Measurements from ENCODE around the gene TMTC2. TPM values are rescaled to one million over a fixed set of nuclear protein-coding genes. Genes with fewer than 3 reads are reported as not detected.

TMTC2 gene
- total and polyA plus RNA-seq, 2 experiments from 2014 or later, result 0.36 to 5.6 TPM

- Histone ChIP-seq H3K4me2 (ENCODE audit: unreplicated experiment) (no peak overlapping the region), H3K9ac (no peak overlapping the region), H3K27ac (no peak overlapping the region), H3K79me2 (ENCODE audit: insufficient read depth) (no peaks in the 10 kb centered on the region), H3K27me3 (replicated peaks; ENCODE audit: insufficient read depth) (no peaks in the 10 kb centered on the region), H3K4me1 (ENCODE audit: insufficient read depth) (no peaks in the 10 kb centered on the region), H4K20me1 (ENCODE audit: insufficient read depth) (no peaks in the 10 kb centered on the region), H3F3A (ENCODE audit: insufficient read depth) (no peaks in the 10 kb centered on the region), H3K9me3 (ENCODE audit: low read depth) (no peaks in the 10 kb centered on the region), H3K4me3 (no peak overlapping the region), H3K9me2 (ENCODE audit: insufficient read depth) (no peaks in the 10 kb centered on the region), H2AFZ (no peak overlapping the region), H3K36me3 (ENCODE audit: low read depth) (no peaks in the 10 kb centered on the region)
- TF ChIP-seq EZH2phosphoT487 (IDR thresholded peaks at IDR 0.05; ENCODE audit: insufficient read depth, low read depth), result no peak
- no peak for TF ChIP-seq EZH2 (IDR thresholded peaks at IDR 0.05; ENCODE audit: insufficient read depth, poor library complexity, severe bottlenecking)
- in situ Hi-C loops (cut with MboI), result no loop called here
- no peak for DNase-seq
Observed at GRCh38 chr12:82873309-82873708, 186.6 kb downstream of the TMTC2 start.

- no peaks in the 10 kb centered on the region for H3K36me3 ChIP-seq (ENCODE audit: low read depth)
- H4K20me1 ChIP-seq (ENCODE audit: insufficient read depth), result no peaks in the 10 kb centered on the region
- no peaks in the 10 kb centered on the region for H3F3A ChIP-seq (ENCODE audit: insufficient read depth)
- H2AFZ ChIP-seq, result no peak overlapping the region
- H3K4me2 ChIP-seq (ENCODE audit: unreplicated experiment), result no peak overlapping the region
- no peaks in the 10 kb centered on the region for H3K79me2 ChIP-seq (ENCODE audit: insufficient read depth)
- no peak for TF ChIP-seq EZH2phosphoT487 (IDR thresholded peaks at IDR 0.05; ENCODE audit: insufficient read depth, low read depth)
- TF ChIP-seq EZH2 (IDR thresholded peaks at IDR 0.05; ENCODE audit: insufficient read depth, poor library complexity, severe bottlenecking), result no peak
- H3K9ac ChIP-seq, result no peak overlapping the region
- no peak overlapping the region for H3K4me3 ChIP-seq
- no peaks in the 10 kb centered on the region for H3K9me3 ChIP-seq (ENCODE audit: low read depth)
- no peaks in the 10 kb centered on the region for H3K27me3 ChIP-seq (replicated peaks; ENCODE audit: insufficient read depth)
- in situ Hi-C loops (cut with MboI), result no loop called here
- no peak for DNase-seq
- H3K4me1 ChIP-seq (ENCODE audit: insufficient read depth), result no peaks in the 10 kb centered on the region
- H3K27ac ChIP-seq, result no peak overlapping the region
- H3K9me2 ChIP-seq (ENCODE audit: insufficient read depth), result no peaks in the 10 kb centered on the region
- WGBS, 2 experiments (ENCODE audit: low coverage in 1 of 2, low lambda C conversion rate in 2 of 2, missing lambda C conversion rate in 2 of 2), result 88 to 89% methylated on average over 3 of the region's 3 CpGs
Observed at GRCh38 chr12:82873951-82874350, 187.2 kb downstream of the TMTC2 start.

GRCh38 chr12:82874945-82875344 lies 188.2 kb downstream of the TMTC2 start:
- no peaks in the 10 kb centered on the region for H3K4me1 ChIP-seq (ENCODE audit: insufficient read depth)
- no peaks in the 10 kb centered on the region for H3K79me2 ChIP-seq (ENCODE audit: insufficient read depth)
- H3K9ac ChIP-seq, result no peak overlapping the region
- no peaks in the 10 kb centered on the region for H3K36me3 ChIP-seq (ENCODE audit: low read depth)
- 51 to 58% methylated on average over 1 of the region's 1 CpG for WGBS, 2 experiments (ENCODE audit: low coverage in 1 of 2, low lambda C conversion rate in 2 of 2, missing lambda C conversion rate in 2 of 2)
- H3K4me2 ChIP-seq (ENCODE audit: unreplicated experiment), result no peak overlapping the region
- peak; percentile 68 for DNase-seq
- no peaks in the 10 kb centered on the region for H3K9me3 ChIP-seq (ENCODE audit: low read depth)
- in situ Hi-C loops (cut with MboI), result no loop called here
- no peak overlapping the region for H2AFZ ChIP-seq
- TF ChIP-seq EZH2 (IDR thresholded peaks at IDR 0.05; ENCODE audit: insufficient read depth, poor library complexity, severe bottlenecking), result no peak
- no peak for TF ChIP-seq EZH2phosphoT487 (IDR thresholded peaks at IDR 0.05; ENCODE audit: insufficient read depth, low read depth)
- H4K20me1 ChIP-seq (ENCODE audit: insufficient read depth), result no peaks in the 10 kb centered on the region
- H3K27ac ChIP-seq, result no peak overlapping the region
- no peaks in the 10 kb centered on the region for H3F3A ChIP-seq (ENCODE audit: insufficient read depth)
- H3K4me3 ChIP-seq, result no peak overlapping the region
- H3K9me2 ChIP-seq (ENCODE audit: insufficient read depth), result no peaks in the 10 kb centered on the region
- no peaks in the 10 kb centered on the region for H3K27me3 ChIP-seq (replicated peaks; ENCODE audit: insufficient read depth)

- H3K9me2 ChIP-seq (ENCODE audit: insufficient read depth), result no peaks in the 10 kb centered on the region
- DNase-seq, result no peak
- no peaks in the 10 kb centered on the region for H3K36me3 ChIP-seq (ENCODE audit: low read depth)
- TF ChIP-seq EZH2phosphoT487 (IDR thresholded peaks at IDR 0.05; ENCODE audit: insufficient read depth, low read depth), result no peak
- no peak for TF ChIP-seq EZH2 (IDR thresholded peaks at IDR 0.05; ENCODE audit: insufficient read depth, poor library complexity, severe bottlenecking)
- H3K4me1 ChIP-seq (ENCODE audit: insufficient read depth), result no peaks in the 10 kb centered on the region
- no peaks in the 10 kb centered on the region for H3K9me3 ChIP-seq (ENCODE audit: low read depth)
- no peak overlapping the region for H2AFZ ChIP-seq
- H3K4me2 ChIP-seq (ENCODE audit: unreplicated experiment), result no peak overlapping the region
- H3K27ac ChIP-seq, result no peak overlapping the region
- H3K79me2 ChIP-seq (ENCODE audit: insufficient read depth), result no peaks in the 10 kb centered on the region
- 61 to 70% methylated on average over 1 to 2 of the region's 2 CpGs for WGBS, 2 experiments (ENCODE audit: low coverage in 1 of 2, low lambda C conversion rate in 2 of 2, missing lambda C conversion rate in 2 of 2)
- H3F3A ChIP-seq (ENCODE audit: insufficient read depth), result no peaks in the 10 kb centered on the region
- in situ Hi-C loops (cut with MboI), result no loop called here
- H3K4me3 ChIP-seq, result no peak overlapping the region
- H3K9ac ChIP-seq, result no peak overlapping the region
- no peaks in the 10 kb centered on the region for H3K27me3 ChIP-seq (replicated peaks; ENCODE audit: insufficient read depth)
- no peaks in the 10 kb centered on the region for H4K20me1 ChIP-seq (ENCODE audit: insufficient read depth)
Observed at GRCh38 chr12:82876075-82876474, 189.4 kb downstream of the TMTC2 start.

GRCh38 chr12:82877963-82878362 lies 191.3 kb downstream of the TMTC2 start:
- in situ Hi-C loops (cut with MboI), result no loop called here
- no peak overlapping the region for H3K4me2 ChIP-seq (ENCODE audit: unreplicated experiment)
- H3K27me3 ChIP-seq (replicated peaks; ENCODE audit: insufficient read depth), result no peaks in the 10 kb centered on the region
- H3K9ac ChIP-seq, result no peak overlapping the region
- no peak for DNase-seq
- H3K79me2 ChIP-seq (ENCODE audit: insufficient read depth), result no peaks in the 10 kb centered on the region
- no peaks in the 10 kb centered on the region for H3F3A ChIP-seq (ENCODE audit: insufficient read depth)
- H3K36me3 ChIP-seq (ENCODE audit: low read depth), result no peaks in the 10 kb centered on the region
- WGBS, 2 experiments (ENCODE audit: low coverage in 1 of 2, low lambda C conversion rate in 2 of 2, missing lambda C conversion rate in 2 of 2), result 89 to 97% methylated on average over 1 of the region's 1 CpG
- TF ChIP-seq EZH2 (IDR thresholded peaks at IDR 0.05; ENCODE audit: insufficient read depth, poor library complexity, severe bottlenecking), result no peak
- TF ChIP-seq EZH2phosphoT487 (IDR thresholded peaks at IDR 0.05; ENCODE audit: insufficient read depth, low read depth), result no peak
- H2AFZ ChIP-seq, result no peak overlapping the region
- no peaks in the 10 kb centered on the region for H4K20me1 ChIP-seq (ENCODE audit: insufficient read depth)
- H3K4me3 ChIP-seq, result no peak overlapping the region
- no peak overlapping the region for H3K27ac ChIP-seq
- H3K9me3 ChIP-seq (ENCODE audit: low read depth), result no peaks in the 10 kb centered on the region
- no peaks in the 10 kb centered on the region for H3K9me2 ChIP-seq (ENCODE audit: insufficient read depth)
- H3K4me1 ChIP-seq (ENCODE audit: insufficient read depth), result no peaks in the 10 kb centered on the region

All from GM23248 (cell line).